Astrocyte (in vitro differentiated cells and primary cell): ENCODE measurements around the gene SND1.

Source experiments
- EZH2 ChIP-seq: IDR thresholded peaks from 2 replicates; pipeline ENCODE4 v1.6.1; 2012; ENCODE audit warnings: mild to moderate bottlenecking, low read length, inconsistent platforms; ENCODE audit not compliant: insufficient read depth
- TF ChIP-seq, protein P1 (sequence below): IDR thresholded peaks from 2 replicates; pipeline ENCODE4 v1.5.1; 2011; ENCODE audit warnings: low read depth, mild to moderate bottlenecking, inconsistent platforms, low read length, moderate library complexity; ENCODE audit not compliant: insufficient read depth

DNA sequence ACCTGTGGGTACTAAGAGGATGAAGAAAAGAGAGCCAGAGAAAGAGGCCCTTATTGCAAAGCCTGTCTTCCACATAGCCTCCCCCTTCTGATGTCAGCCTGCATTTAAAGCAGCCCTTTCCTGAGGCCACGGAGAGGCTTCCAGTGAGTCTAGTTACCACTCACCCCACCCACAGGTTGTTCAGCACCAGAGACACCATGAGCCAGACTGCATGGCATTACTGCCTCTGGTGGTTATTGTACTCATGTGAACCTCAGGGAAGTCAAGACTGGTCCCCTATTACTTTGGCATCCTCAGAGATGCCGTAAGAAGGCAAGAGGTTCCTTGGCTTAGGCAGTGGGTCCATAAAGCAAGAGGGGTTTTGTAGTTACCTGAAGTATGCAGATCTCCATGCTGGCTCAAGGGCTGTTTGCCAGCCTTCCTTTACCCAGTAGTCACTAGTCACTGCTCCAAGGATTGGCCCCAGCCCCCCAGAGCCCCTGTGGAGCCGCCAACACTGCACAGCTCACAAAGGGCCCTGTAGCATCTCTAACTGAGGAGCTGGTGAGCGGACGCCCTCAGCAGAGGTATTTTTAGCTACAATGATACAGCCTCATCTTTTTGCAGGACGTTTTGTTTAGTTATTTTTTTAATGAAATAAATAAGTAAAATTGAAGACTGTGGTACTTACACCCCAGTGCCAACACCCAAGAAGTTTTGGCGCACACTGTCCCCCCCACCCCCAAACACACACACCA is 358.6 kb downstream of the SND1 start:
- TF ChIP-seq, protein P1, sequence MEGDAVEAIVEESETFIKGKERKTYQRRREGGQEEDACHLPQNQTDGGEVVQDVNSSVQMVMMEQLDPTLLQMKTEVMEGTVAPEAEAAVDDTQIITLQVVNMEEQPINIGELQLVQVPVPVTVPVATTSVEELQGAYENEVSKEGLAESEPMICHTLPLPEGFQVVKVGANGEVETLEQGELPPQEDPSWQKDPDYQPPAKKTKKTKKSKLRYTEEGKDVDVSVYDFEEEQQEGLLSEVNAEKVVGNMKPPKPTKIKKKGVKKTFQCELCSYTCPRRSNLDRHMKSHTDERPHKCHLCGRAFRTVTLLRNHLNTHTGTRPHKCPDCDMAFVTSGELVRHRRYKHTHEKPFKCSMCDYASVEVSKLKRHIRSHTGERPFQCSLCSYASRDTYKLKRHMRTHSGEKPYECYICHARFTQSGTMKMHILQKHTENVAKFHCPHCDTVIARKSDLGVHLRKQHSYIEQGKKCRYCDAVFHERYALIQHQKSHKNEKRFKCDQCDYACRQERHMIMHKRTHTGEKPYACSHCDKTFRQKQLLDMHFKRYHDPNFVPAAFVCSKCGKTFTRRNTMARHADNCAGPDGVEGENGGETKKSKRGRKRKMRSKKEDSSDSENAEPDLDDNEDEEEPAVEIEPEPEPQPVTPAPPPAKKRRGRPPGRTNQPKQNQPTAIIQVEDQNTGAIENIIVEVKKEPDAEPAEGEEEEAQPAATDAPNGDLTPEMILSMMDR: no peak
- TF ChIP-seq EZH2: no peak
